Spleen (tissue), 11 donors: ENCODE results near the gene DTNB. TPM values are rescaled to one million over a fixed set of nuclear protein-coding genes. Genes with fewer than 3 reads are reported as not detected.

Source experiments
- DNase-seq: peaks from one replicate; pipeline ENCODE4 v3.0.0-alpha.2; 2020
- H3K27ac ChIP-seq, 8 donors: fragments of 200-600 bp; sonication (generic) in 7 of 8; 1 replicate in 4 of 8; 2 replicates in 4 of 8; pipeline versions ENCODE4 v1.5.0 to v1.8.0; 2016 to 2021; ENCODE audit warnings: inconsistent platforms in 4 of 8, mild to moderate bottlenecking in 4 of 8, moderate library complexity in 1 of 8
- H3K27me3 ChIP-seq, 7 donors: fragments of 200-600 bp; sonication (generic) in 6 of 7; replicated peaks in 1 of 7; 1 replicate in 4 of 7; 2 replicates in 3 of 7; pipeline versions ENCODE4 v1.5.0 to v1.8.0; 2016 to 2021; ENCODE audit warnings: inconsistent platforms in 3 of 7, mild to moderate bottlenecking in 1 of 7
- H3K36me3 ChIP-seq, 6 donors: fragments of 200-600 bp; sonication (generic) in 5 of 6; 1 replicate in 4 of 6; 2 replicates in 2 of 6; pipeline versions ENCODE4 v1.5.0 to v1.8.0; 2016 to 2021; ENCODE audit warnings: inconsistent platforms in 2 of 6
- H3K4me1 ChIP-seq, 6 donors: fragments of 200-600 bp; sonication (generic) in 5 of 6; 1 replicate in 3 of 6; 2 replicates in 3 of 6; pipeline versions ENCODE4 v1.5.0 to v1.8.0; 2016 to 2021; ENCODE audit warnings: inconsistent platforms in 3 of 6
- H3K4me3 ChIP-seq, 8 donors: fragments of 200-600 bp; sonication (generic) in 7 of 8; 1 replicate in 4 of 8; 2 replicates in 4 of 8; pipeline versions ENCODE4 v1.5.0 to v1.8.0; 2016 to 2021; ENCODE audit warnings: inconsistent platforms in 4 of 8, mild to moderate bottlenecking in 4 of 8, moderate library complexity in 2 of 8
- H3K9me3 ChIP-seq, 8 donors: fragments of 200-600 bp; sonication (generic) in 7 of 8; 1 replicate in 4 of 8; 2 replicates in 4 of 8; pipeline versions ENCODE4 v1.5.0 to v1.8.0; 2016 to 2021; ENCODE audit warnings: inconsistent platforms in 4 of 8
- CTCF ChIP-seq, 11 experiments: fragments of 200-600 bp in 7 of 11; fragments of 450-650 bp in 4 of 11; sonication (generic) in 4 of 11; IDR thresholded peaks in 8 of 11; conservative IDR thresholded peaks in 3 of 11; 1 replicate in 7 of 11; 2 replicates in 4 of 11; pipeline versions ENCODE4 v1.4.0 to v1.8.0; 2016 to 2021; ENCODE audit warnings: antibody characterized with exemption in 11 of 11, inconsistent platforms in 4 of 11, mild to moderate bottlenecking in 1 of 11
- POLR2A ChIP-seq, 3 donors: fragments of 450-650 bp; IDR thresholded peaks; one replicate each; pipeline ENCODE4 v1.5.1; 2017; ENCODE audit warnings: antibody characterized with exemption in 3 of 3, mild to moderate bottlenecking in 1 of 3
- POLR2AphosphoS5 ChIP-seq, 3 donors: sonication (generic); formaldehyde crosslinking; IDR thresholded peaks; one replicate each; pipeline ENCODE4 v1.5.1; 2017; ENCODE audit warnings: antibody characterized with exemption in 3 of 3
- WGBS, 5 donors: extraction: QIAGEN DNeasy Blood & Tissue Kit in 3 of 5; methylation state at CpG; one replicate each; pipeline versions ENCODE4 v1.1.5 to v1.1.7; 2013 to 2018; 5-methylcytosine and 5-hydroxymethylcytosine counted together
- intact Hi-C: fragments of 100-400 bp; cut with DNase I; formaldehyde crosslinking; loops from one replicate; pipeline ENCODE4 v1.15.0; 2023; ENCODE audit warnings: low total_unique reads
- polyA plus RNA-seq, 3 donors: library from polyadenylated mRNA; stranded (reverse); fragments of 200-250 nt; gene quantifications; one replicate each; pipeline ENCODE4 v1.2.1, GENCODE V29; 2013
- total RNA-seq, 7 donors: library from RNA; depleted of rRNA in 3 of 7; stranded (reverse); fragments of >200 nt in 3 of 7; fragmentation: NEBNext Ultra II Directional in 4 of 7; extraction: Animal tissue kit (Norgen Biotek cat#: 25700) in 4 of 7; gene quantifications; one replicate each; pipeline versions ENCODE4 v1.1.0 to v1.2.1, GENCODE V29; 2016 to 2021
- donor health status: healthy with polysubstance abuse.
- donor health status: DM: no; HTN: no; CAD: no; lungs with moderate emphysema.
- donor health status: DM: no; HTN: no; CAD: no.
- donor health status: Bipolar disorder and iron deficiency.
- donor health status: healthy.
- donor health status: DM: no; HTN: no; CAD: no.
- donor health status: DM: yes; HTN: yes; CAD: no.

The DTNB gene
- total and polyA plus RNA-seq, 10 donors = 4.5 to 28.9 (median 20.4) TPM

- peak overlapping the region in 7 of 8 donors; percentile 4 to 86 (median 66) for H3K27ac ChIP-seq
- WGBS, 5 donors = 52 to 79% (median 56%) methylated on average over 6 of the region's 6 CpGs
- intact Hi-C loops = no loop called here
Measured at GRCh38 chr2:25421289-25421688, 252.1 kb downstream of the DTNB start.

GRCh38 chr2:25420820-25421237, 252.5 kb downstream of the DTNB start:
- peak overlapping the region in 7 of 8 donors; percentile 4 to 86 (median 66) for H3K27ac ChIP-seq
- TF ChIP-seq POLR2AphosphoS5 (IDR thresholded peaks at IDR 0.05) = peak in 1 of 3 donors; percentile 24
- TF ChIP-seq CTCF (IDR thresholded peaks at IDR 0.05 in 8 of 11, conservative IDR thresholded peaks at IDR 0.05 in 3 of 11) = no peak
- intact Hi-C loops = no loop called here
- DNase-seq = no peak
- 53 to 62% (median 58%) methylated on average over 2 of the region's 2 CpGs for WGBS, 5 donors
- H3K9me3 ChIP-seq = peaks cover 0 to 4% (median 0%) of the 10 kb centered on the region in 8 donors
- peaks cover 0 to 11% (median 0%) of the 10 kb centered on the region in 6 donors for H3K36me3 ChIP-seq
- H3K27me3 ChIP-seq = no peaks in the 10 kb centered on the region
- peaks cover 0 to 62% (median 39%) of the 10 kb centered on the region in 6 donors for H3K4me1 ChIP-seq
- H3K4me3 ChIP-seq = peak overlapping the region in 2 of 8 donors; percentile 27 to 54

More at GRCh38 chr2:25421289-25421688, 252.1 kb downstream of the DTNB start:
- Histone ChIP-seq H3K9me3 (peaks cover 0 to 4% (median 0%) of the 10 kb centered on the region in 8 donors), H3K36me3 (peaks cover 0 to 16% (median 0%) of the 10 kb centered on the region in 6 donors), H3K27me3 (no peaks in the 10 kb centered on the region), H3K4me1 (peaks cover 0 to 62% (median 39%) of the 10 kb centered on the region in 6 donors), H3K4me3 (peak overlapping the region in 3 of 8 donors; percentile 15 to 54 (median 27))
- TF ChIP-seq POLR2AphosphoS5 (IDR thresholded peaks at IDR 0.05) (no peak), CTCF (IDR thresholded peaks at IDR 0.05 in 8 of 11, conservative IDR thresholded peaks at IDR 0.05 in 3 of 11) (no peak), POLR2A (IDR thresholded peaks at IDR 0.05) (no peak)
- no peak for DNase-seq

GRCh38 chr2:25419678-25420242, 253.6 kb downstream of the DTNB start:
- peak overlapping the region in 7 of 8 donors; percentile 17 to 86 (median 66) for H3K27ac ChIP-seq
- DNase-seq = no peak
- WGBS, 5 donors = 59 to 78% (median 72%) methylated on average over 10 of the region's 10 CpGs

GRCh38 chr2:25418944-25419677, 254.3 kb downstream of the DTNB start:
- Histone ChIP-seq H3K9me3 (peaks cover 0 to 4% (median 0%) of the 10 kb centered on the region in 8 donors), H3K4me1 (peaks cover 0 to 58% (median 37%) of the 10 kb centered on the region in 6 donors), H3K4me3 (no peak overlapping the region), H3K27ac (peak overlapping the region in 7 of 8 donors; percentile 17 to 86 (median 66)), H3K27me3 (no peaks in the 10 kb centered on the region), H3K36me3 (peaks cover 0 to 9% (median 0%) of the 10 kb centered on the region in 6 donors)
- TF ChIP-seq POLR2AphosphoS5 (IDR thresholded peaks at IDR 0.05) (no peak), CTCF (IDR thresholded peaks at IDR 0.05 in 8 of 11, conservative IDR thresholded peaks at IDR 0.05 in 3 of 11) (no peak), POLR2A (IDR thresholded peaks at IDR 0.05) (no peak)
- DNase-seq = no peak
- intact Hi-C loops = no loop called here
- 57 to 75% (median 69%) methylated on average over 13 of the region's 13 CpGs for WGBS, 5 donors

More at GRCh38 chr2:25419678-25420242, 253.6 kb downstream of the DTNB start:
- H3K27me3 ChIP-seq = no peaks in the 10 kb centered on the region
- H3K4me3 ChIP-seq = no peak overlapping the region
- peaks cover 0 to 4% (median 0%) of the 10 kb centered on the region in 8 donors for H3K9me3 ChIP-seq
- H3K36me3 ChIP-seq = peaks cover 0 to 9% (median 0%) of the 10 kb centered on the region in 6 donors
- TF ChIP-seq POLR2AphosphoS5 (IDR thresholded peaks at IDR 0.05) = peak in 2 of 3 donors; percentile 52 to 64
- TF ChIP-seq POLR2A (IDR thresholded peaks at IDR 0.05) = no peak
- H3K4me1 ChIP-seq = peaks cover 0 to 62% (median 39%) of the 10 kb centered on the region in 6 donors
- intact Hi-C loops = no loop called here
